SK-N-SH (cell line): ENCODE results near the gene UGT1A7.

Experiments used
- CHD2 ChIP-seq: fragments of 150-350 bp; IDR thresholded peaks from 2 replicates; pipeline ENCODE4 v1.6.1; 2018; ENCODE audit warnings: low read length; ENCODE audit not compliant: partially characterized antibody
- CTCF ChIP-seq: fragments of 200-600 bp; sonication (generic); IDR thresholded peaks from 2 replicates; pipeline ENCODE4 v1.6.1; 2017; ENCODE audit warnings: antibody characterized with exemption, mild to moderate bottlenecking, moderate library complexity
- EP300 ChIP-seq, 2 experiments: IDR thresholded peaks; 2 replicates each; pipeline versions ENCODE4 v1.4.0 to v1.6.1; 2012; ENCODE audit warnings: borderline replicate concordance in 1 of 2, low read depth in 1 of 2, low read length in 1 of 2
- EZH2phosphoT487 ChIP-seq: fragments of 200-600 bp; sonication (generic); IDR thresholded peaks from 2 replicates; pipeline ENCODE4 v1.6.1; 2017; ENCODE audit warnings: low read depth, mixed run types, mild to moderate bottlenecking, antibody characterized with exemption, moderate library complexity, borderline replicate concordance
- MXI1 ChIP-seq: IDR thresholded peaks from 2 replicates; pipeline ENCODE4 v1.6.1; 2012; ENCODE audit warnings: mild to moderate bottlenecking, low read depth, low read length, improper control_type of control experiment
- POLR2AphosphoS5 ChIP-seq: IDR thresholded peaks from 2 replicates; pipeline ENCODE4 v1.6.1; 2012; ENCODE audit warnings: low read depth, low read length
- TAF1 ChIP-seq: IDR thresholded peaks from 2 replicates; pipeline ENCODE4 v1.6.1; 2012; ENCODE audit warnings: low read depth, mild to moderate bottlenecking, low read length, moderate library complexity, borderline replicate concordance
- TF ChIP-seq, protein P1 (sequence below): fragments of 150-350 bp; IDR thresholded peaks from 2 replicates; pipeline ENCODE4 v1.6.1; 2017; ENCODE audit warnings: antibody characterized with exemption, low read length, low read depth, borderline replicate concordance

DNA sequence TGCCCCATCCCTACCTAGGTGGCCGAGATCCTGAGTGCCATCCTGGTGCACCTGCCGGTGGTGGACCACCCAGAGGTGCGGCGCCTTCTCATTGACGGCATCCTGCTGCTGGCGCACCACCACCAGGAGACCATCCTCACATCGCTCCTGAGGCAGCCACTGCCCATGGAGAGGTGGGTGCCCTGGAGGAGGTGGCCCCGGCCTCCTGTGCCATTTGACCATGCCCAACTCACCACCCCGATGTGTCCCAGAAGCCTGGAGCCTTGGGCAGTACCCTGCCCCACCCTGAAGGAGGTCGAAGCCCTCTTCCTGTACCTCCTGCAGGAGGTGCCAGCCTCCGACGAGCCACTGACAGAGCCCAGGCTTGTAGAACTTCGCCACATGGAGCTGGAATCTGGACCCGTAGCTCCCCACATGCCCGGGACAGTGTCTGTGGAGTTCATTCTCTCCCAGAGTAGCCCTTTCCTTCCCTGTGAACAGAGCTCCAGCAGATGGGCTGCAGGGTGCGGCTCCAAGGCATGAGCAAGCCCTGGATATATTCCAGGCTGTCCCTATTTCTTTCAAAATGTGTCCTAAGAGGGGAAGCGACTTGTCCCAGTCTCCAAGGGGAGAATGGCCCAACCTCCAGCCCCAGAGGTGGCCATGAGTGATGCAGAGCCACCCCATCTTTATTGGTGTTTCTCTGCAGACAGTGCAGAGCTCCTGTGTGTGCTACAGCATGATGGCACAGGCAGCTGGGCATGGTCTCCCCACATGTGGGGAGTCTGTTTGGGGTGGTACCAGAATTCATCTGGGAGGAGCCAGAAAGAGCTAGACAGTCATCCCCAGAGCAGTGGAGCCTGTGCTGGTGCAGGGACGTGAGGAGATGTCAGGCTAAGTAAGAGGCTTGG is 138.4 kb downstream of the UGT1A7 start:
- TF ChIP-seq EZH2phosphoT487 (no peak), CTCF (no peak), POLR2AphosphoS5 (no peak), TAF1 (no peak), MXI1 (no peak), EP300 (IDR thresholded peaks at IDR 0.05; ENCODE audit: borderline replicate concordance in 1 of 2, low read depth in 1 of 2, low read length in 1 of 2) (no peak), CHD2 (no peak)
- TF ChIP-seq, protein P1, sequence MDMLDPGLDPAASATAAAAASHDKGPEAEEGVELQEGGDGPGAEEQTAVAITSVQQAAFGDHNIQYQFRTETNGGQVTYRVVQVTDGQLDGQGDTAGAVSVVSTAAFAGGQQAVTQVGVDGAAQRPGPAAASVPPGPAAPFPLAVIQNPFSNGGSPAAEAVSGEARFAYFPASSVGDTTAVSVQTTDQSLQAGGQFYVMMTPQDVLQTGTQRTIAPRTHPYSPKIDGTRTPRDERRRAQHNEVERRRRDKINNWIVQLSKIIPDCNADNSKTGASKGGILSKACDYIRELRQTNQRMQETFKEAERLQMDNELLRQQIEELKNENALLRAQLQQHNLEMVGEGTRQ, result no peak
